K562 (cell line): ENCODE data around the gene MATN4. TPM values are rescaled to one million over a fixed set of nuclear protein-coding genes. Genes with fewer than 3 reads are reported as not detected.

ENCODE experiments used
- BACH1 ChIP-seq: fragments of 200-800 bp; sonication (Bioruptor generic); IDR thresholded peaks from 2 replicates; pipeline ENCODE4 v1.6.1; 2016; ENCODE audit warnings: missing genetic modification characterization, missing compliant biosample characterization
- BDP1 ChIP-seq: IDR thresholded peaks from 3 replicates; pipeline ENCODE4 v1.6.1; 2011; ENCODE audit not compliant: insufficient read length, insufficient read depth
- CBFB ChIP-seq: sonication (generic); formaldehyde crosslinking; IDR thresholded peaks from 2 replicates; pipeline ENCODE4 v1.4.0; 2020; ENCODE audit warnings: mild to moderate bottlenecking, missing genetic modification reagents
- CREBBP ChIP-seq: IDR thresholded peaks from one replicate; pipeline ENCODE4 v1.6.1; 2012; ENCODE audit warnings: low read depth, mild to moderate bottlenecking, control low read depth, inconsistent platforms, low read length
- CTCFL ChIP-seq: IDR thresholded peaks from 2 replicates; pipeline ENCODE4 v1.6.1; 2011; ENCODE audit warnings: borderline replicate concordance, low read depth, mild to moderate bottlenecking, moderate library complexity, low read length; ENCODE audit not compliant: insufficient read depth, poor library complexity, severe bottlenecking
- ETS2 ChIP-seq: IDR thresholded peaks from 2 replicates; pipeline ENCODE4 v1.6.1; 2016; ENCODE audit warnings: borderline replicate concordance, missing genetic modification characterization, mild to moderate bottlenecking, moderate library complexity, missing compliant biosample characterization; ENCODE audit not compliant: poor library complexity, severe bottlenecking
- GTF2A2 ChIP-seq: IDR thresholded peaks from 2 replicates; pipeline ENCODE4 v1.6.1; 2016; ENCODE audit warnings: mild to moderate bottlenecking, missing genetic modification characterization, missing compliant biosample characterization
- HMGN3 ChIP-seq: IDR thresholded peaks from 2 replicates; pipeline ENCODE4 v1.6.1; 2011; ENCODE audit warnings: borderline replicate concordance, low read depth, mild to moderate bottlenecking, mixed read lengths, low read length; ENCODE audit not compliant: insufficient read length; ENCODE audit errors: extremely low read depth
- LEF1 ChIP-seq: fragments of 450-650 bp; IDR thresholded peaks from 2 replicates; pipeline ENCODE4 v1.6.1; 2016; ENCODE audit warnings: mild to moderate bottlenecking
- NFE2L1 ChIP-seq: fragments of 450-650 bp; IDR thresholded peaks from 2 replicates; pipeline ENCODE4 v1.6.1; 2016; ENCODE audit warnings: missing genetic modification characterization, low read depth, mild to moderate bottlenecking, missing compliant biosample characterization, moderate library complexity, borderline replicate concordance
- PHTF2 ChIP-seq: fragments of 250-450 bp; sonication (Bioruptor Pico); IDR thresholded peaks from 2 replicates; pipeline ENCODE4 v1.5.0; 2021; ENCODE audit warnings: mild to moderate bottlenecking
- POLR2G ChIP-seq: fragments of 200-400 bp; formaldehyde crosslinking; IDR thresholded peaks from 2 replicates; pipeline ENCODE4 v1.6.1; 2017; ENCODE audit warnings: low read depth, mild to moderate bottlenecking, antibody characterized with exemption, low read length, moderate library complexity
- TAF15 ChIP-seq: fragments of 200-400 bp; formaldehyde crosslinking; IDR thresholded peaks from 2 replicates; pipeline ENCODE4 v1.6.1; 2017; ENCODE audit warnings: mild to moderate bottlenecking, low read depth, low read length, moderate library complexity
- TAF9B ChIP-seq: fragments of 450-650 bp; IDR thresholded peaks from 2 replicates; pipeline ENCODE4 v1.6.1; 2018; ENCODE audit warnings: mild to moderate bottlenecking; ENCODE audit not compliant: partially characterized antibody
- TCFL5 ChIP-seq: fragments of 250-450 bp; sonication (Bioruptor Pico); conservative IDR thresholded peaks from 2 replicates; pipeline ENCODE4 v1.6.1; 2021; ENCODE audit warnings: mild to moderate bottlenecking, moderate library complexity, matching md5 sums
- XRCC5 ChIP-seq: fragments of 200-400 bp; formaldehyde crosslinking; IDR thresholded peaks from 2 replicates; pipeline ENCODE4 v1.6.1; 2017; ENCODE audit warnings: low read depth, mild to moderate bottlenecking, low read length
- ZBTB11 ChIP-seq, 3 experiments: fragments of 200-800 bp in 1 of 3; fragments of 250-450 bp in 1 of 3; fragments of 450-650 bp in 1 of 3; sonication (Bioruptor Pico) in 1 of 3; sonication (Bioruptor generic) in 1 of 3; formaldehyde crosslinking in 1 of 3; IDR thresholded peaks; 2 replicates each; pipeline versions ENCODE4 v1.6.1 to v1.8.0; 2016 to 2022; ENCODE audit warnings: mild to moderate bottlenecking in 2 of 3, missing genetic modification characterization in 2 of 3, missing compliant biosample characterization in 1 of 3, moderate library complexity in 1 of 3
- ZBTB7A ChIP-seq: IDR thresholded peaks from 2 replicates; pipeline ENCODE4 v1.6.1; 2011; ENCODE audit warnings: low read depth, mild to moderate bottlenecking, low read length, moderate library complexity, borderline replicate concordance; ENCODE audit not compliant: control insufficient read depth
- ZNF444 ChIP-seq: fragments of 250-450 bp; sonication (Bioruptor Pico); IDR thresholded peaks from 2 replicates; pipeline ENCODE4 v1.4.0; 2020; ENCODE audit warnings: mild to moderate bottlenecking, moderate library complexity
- ZNF655 ChIP-seq: fragments of 250-450 bp; sonication (Bioruptor Pico); IDR thresholded peaks from 2 replicates; pipeline ENCODE4 v1.5.0; 2021
- polyA plus RNA-seq, 8 experiments: library from polyadenylated mRNA; depleted of rRNA in 4 of 8; stranded (reverse) in 5 of 8; unstranded in 3 of 8; fragments of >200 nt; fragmentation: Nextera tagmentation in 2 of 8; fragmentation: Illumina TruSeq in 1 of 8; extraction: Ambion mirVana in 2 of 8; extraction: Trizol in 1 of 8; gene quantifications; 2 replicates each; pipeline versions ENCODE4 v1.2.1 to v1.2.3, GENCODE V29; 2011 to 2014; ENCODE audit warnings: inconsistent platforms in 1 of 8, missing spikeins in 1 of 8
- total RNA-seq, 7 experiments: library from RNA; depleted of rRNA in 6 of 7; stranded (reverse); fragments of >200 nt in 6 of 7; fragmentation: Illumina TruSeq in 2 of 7; extraction: Trizol in 2 of 7; gene quantifications; 2 replicates each; pipeline versions ENCODE4 v1.2.1 to v1.2.3, GENCODE V29; 2011 to 2021; ENCODE audit warnings: low replicate concordance in 1 of 7

Gene MATN4
- total and polyA plus RNA-seq, 9 of the 15 experiments (the other 6 are each of a cell fraction or from before 2014, with no cell fraction given): 0.09 TPM; not detected in 8

- no peak for TF ChIP-seq ZBTB11 (CRISPR knock-in tag; IDR thresholded peaks at IDR 0.05)
- peak; percentile 76 for TF ChIP-seq POLR2G
- TF ChIP-seq NFE2L1 (tag): no peak
- no peak for TF ChIP-seq ZNF444 (CRISPR knock-in tag)
- no peak for TF ChIP-seq CBFB (CRISPR knock-in tag)
- TF ChIP-seq BDP1: no peak
- TF ChIP-seq LEF1: no peak
- TF ChIP-seq CTCFL: peak; percentile 53
- TF ChIP-seq TAF9B: no peak
- TF ChIP-seq GTF2A2 (tag): no peak
- TF ChIP-seq TCFL5: no peak
- no peak for TF ChIP-seq ZBTB7A
- 0 out of 2 replicates have a peak, but pooled peaks have one; percentile 42 for TF ChIP-seq XRCC5
- TF ChIP-seq BACH1: no peak
- no peak for TF ChIP-seq TAF15
- peak; percentile 43 for TF ChIP-seq HMGN3
- no peak for TF ChIP-seq ETS2 (tag)
- TF ChIP-seq CREBBP: no peak
- TF ChIP-seq ZNF655: no peak
- TF ChIP-seq PHTF2 (CRISPR knock-in tag): no peak
These were observed 14.8 kb downstream of the MATN4 start (continued) for GRCh38 chr20:45293041-45294002.
